Measurements from ENCODE around the gene ST6GAL1.

The ST6GAL1 gene

GRCh38 chr3:187093320-187093719 lies 163.0 kb downstream of the ST6GAL1 start:
- DNase-seq (ENCODE audit: low read depth), result no peak
- no peak overlapping the region for H3K4me3 ChIP-seq (ENCODE audit: low read depth, low read length)
- no peak for TF ChIP-seq CTCF (conservative IDR thresholded peaks at IDR 0.05; ENCODE audit: low read depth, low read length)

GRCh38 chr3:187098923-187099512 lies 168.7 kb downstream of the ST6GAL1 start:
- peak; percentile 19 for DNase-seq (ENCODE audit: low read depth)
- TF ChIP-seq CTCF (conservative IDR thresholded peaks at IDR 0.05; ENCODE audit: low read depth, low read length), result no peak
- no peak overlapping the region for H3K4me3 ChIP-seq (ENCODE audit: low read depth, low read length)

GRCh38 chr3:187101184-187102072 lies 171.1 kb downstream of the ST6GAL1 start:
- DNase-seq (ENCODE audit: low read depth), result peak; percentile 93
- peak overlapping the region; percentile 46 for H3K4me3 ChIP-seq (ENCODE audit: low read depth, low read length)

GRCh38 chr3:187102073-187102634 lies 171.8 kb downstream of the ST6GAL1 start:
- no peak for TF ChIP-seq CTCF (conservative IDR thresholded peaks at IDR 0.05; ENCODE audit: low read depth, low read length)
- DNase-seq (ENCODE audit: low read depth), result no peak
- H3K4me3 ChIP-seq (ENCODE audit: low read depth, low read length), result peak overlapping the region; percentile 46

More at GRCh38 chr3:187101184-187102072, 171.1 kb downstream of the ST6GAL1 start:
- TF ChIP-seq CTCF (conservative IDR thresholded peaks at IDR 0.05; ENCODE audit: low read depth, low read length), result no peak

GRCh38 chr3:187103251-187103650 lies 172.9 kb downstream of the ST6GAL1 start:
- DNase-seq (ENCODE audit: low read depth), result no peak
- TF ChIP-seq CTCF (conservative IDR thresholded peaks at IDR 0.05; ENCODE audit: low read depth, low read length), result no peak
- H3K4me3 ChIP-seq (ENCODE audit: low read depth, low read length), result no peak overlapping the region

GRCh38 chr3:187104342-187104741 lies 174.0 kb downstream of the ST6GAL1 start:
- no peak overlapping the region for H3K4me3 ChIP-seq (ENCODE audit: low read depth, low read length)
- no peak for TF ChIP-seq CTCF (conservative IDR thresholded peaks at IDR 0.05; ENCODE audit: low read depth, low read length)
- no peak for DNase-seq (ENCODE audit: low read depth)

All from choroid plexus epithelial cell (primary cell).